ENCODE data around the gene LGSN. TPM values are rescaled to one million over a fixed set of nuclear protein-coding genes. Genes with fewer than 3 reads are reported as not detected.
A peak's percentile ranks its signal among the peaks of the same experiment; 100 is the strongest.
"Not testable (repeated sequence)": the region's sequence is repeated elsewhere in the genome, so short reads cannot be mapped to it uniquely, and the experiment has no call there.

LGSN gene
- total RNA-seq (1 to 10 TPM; 1.5 to 3.5 TPM), polyA plus RNA-seq (under 1 TPM; 0.04 to 0.29 TPM)
- long read RNA-seq, donor 1: 0 reads
- long read RNA-seq, donor 2: 0 reads
- long read RNA-seq, donor 3: 0 reads
- long read RNA-seq, donor 4: 0 reads
- long read RNA-seq, donor 5: 0 reads

- no peaks in the 10 kb centered on the region for H3K27me3 ChIP-seq (ENCODE audit: control insufficient read depth in 3 of 3, insufficient read depth in 3 of 3, low read length in 2 of 3)
- ATAC-seq (ENCODE audit: insufficient read depth, low FRiP score) (no peak), DNase-seq (no peak)
- no peaks in the 10 kb centered on the region for H3K4me1 ChIP-seq (ENCODE audit: control insufficient read depth in 5 of 5, insufficient read depth in 5 of 5, low read length in 5 of 5)
- 85 to 88% methylated on average over 4 of the region's 4 CpGs for WGBS, 2 donors
- no peak for TF ChIP-seq CTCF (IDR thresholded peaks at IDR 0.05; ENCODE audit: control extremely low read depth, extremely low read depth)
- no peaks in the 10 kb centered on the region for H3K36me3 ChIP-seq (ENCODE audit: control insufficient read depth in 4 of 4, insufficient read depth in 4 of 4, low read length in 4 of 4)
- H3K27ac ChIP-seq (ENCODE audit: low read depth in 1 of 2, low read length in 1 of 2): no peak within 1 kb of the TSS
- H3K9me3 ChIP-seq (ENCODE audit: control insufficient read depth in 4 of 4, insufficient read depth in 3 of 4, low read length in 3 of 4): peaks cover 0 to 1% (median 0%) of the 10 kb centered on the region in 4 donors
- no peak within 1 kb of the TSS for H3K9ac ChIP-seq (ENCODE audit: insufficient read depth in 1 of 2, low read length in 2 of 2)
- H3K4me3 ChIP-seq: no peak within 1 kb of the TSS
These were observed at the start of gene LGSN for GRCh38 chr6:63319939-63320338. TSS of gene LGSN (minus strand) at chr6:63319983. CDS start at chr6:63319943, 40 bp downstream.

- no peak for TF ChIP-seq CTCF (IDR thresholded peaks at IDR 0.05; ENCODE audit: control extremely low read depth, extremely low read depth)
- H3K9ac ChIP-seq (ENCODE audit: insufficient read depth in 1 of 2, low read length in 2 of 2): no peak overlapping the region
- no peaks in the 10 kb centered on the region for H3K9me3 ChIP-seq (ENCODE audit: control insufficient read depth in 4 of 4, insufficient read depth in 3 of 4, low read length in 3 of 4)
- peak; percentile 69 for ATAC-seq (ENCODE audit: insufficient read depth, low FRiP score)
- H3K4me1 ChIP-seq (ENCODE audit: control insufficient read depth in 5 of 5, insufficient read depth in 5 of 5, low read length in 5 of 5): no peaks in the 10 kb centered on the region
- H3K4me3 ChIP-seq: no peak overlapping the region
- DNase-seq: no peak
- H3K27ac ChIP-seq (ENCODE audit: low read depth in 1 of 2, low read length in 1 of 2): no peak overlapping the region
- H3K27me3 ChIP-seq (ENCODE audit: control insufficient read depth in 3 of 3, insufficient read depth in 3 of 3, low read length in 2 of 3): no peaks in the 10 kb centered on the region
- 52 to 71% methylated on average over 7 of the region's 7 CpGs for WGBS, 2 donors
- no peaks in the 10 kb centered on the region for H3K36me3 ChIP-seq (ENCODE audit: control insufficient read depth in 4 of 4, insufficient read depth in 4 of 4, low read length in 4 of 4)
These were observed 48.6 kb upstream of the LGSN start for GRCh38 chr6:63368347-63368746.

- H3K4me1 ChIP-seq (ENCODE audit: control insufficient read depth in 5 of 5, insufficient read depth in 5 of 5, low read length in 5 of 5); DNase-seq; H3K9me3 ChIP-seq (ENCODE audit: control insufficient read depth in 4 of 4, insufficient read depth in 3 of 4, low read length in 3 of 4); H3K4me3 ChIP-seq; ATAC-seq (ENCODE audit: insufficient read depth, low FRiP score); H3K27ac ChIP-seq (ENCODE audit: low read depth in 1 of 2, low read length in 1 of 2); H3K9ac ChIP-seq (ENCODE audit: insufficient read depth in 1 of 2, low read length in 2 of 2); H3K27me3 ChIP-seq (ENCODE audit: control insufficient read depth in 3 of 3, insufficient read depth in 3 of 3, low read length in 2 of 3); H3K36me3 ChIP-seq (ENCODE audit: control insufficient read depth in 4 of 4, insufficient read depth in 4 of 4, low read length in 4 of 4): not testable (repeated sequence)
- WGBS, 2 donors: 86 to 89% methylated on average over 10 of the region's 10 CpGs
These were observed 42.8 kb upstream of the LGSN start for GRCh38 chr6:63362500-63363120.

GRCh38 chr6:63357384-63357783, 37.6 kb upstream of the LGSN start:
- H3K9ac ChIP-seq (ENCODE audit: insufficient read depth in 1 of 2, low read length in 2 of 2); H3K9me3 ChIP-seq (ENCODE audit: control insufficient read depth in 4 of 4, insufficient read depth in 3 of 4, low read length in 3 of 4); DNase-seq; H3K4me1 ChIP-seq (ENCODE audit: control insufficient read depth in 5 of 5, insufficient read depth in 5 of 5, low read length in 5 of 5); ATAC-seq (ENCODE audit: insufficient read depth, low FRiP score); H3K36me3 ChIP-seq (ENCODE audit: control insufficient read depth in 4 of 4, insufficient read depth in 4 of 4, low read length in 4 of 4); H3K27me3 ChIP-seq (ENCODE audit: control insufficient read depth in 3 of 3, insufficient read depth in 3 of 3, low read length in 2 of 3); H3K27ac ChIP-seq (ENCODE audit: low read depth in 1 of 2, low read length in 1 of 2); H3K4me3 ChIP-seq: not testable (repeated sequence)
- 46 to 84% methylated on average over 2 to 3 of the region's 3 CpGs for WGBS, 2 donors

Measured in lung (tissue), 16 donors.